ENCODE results near the gene SUGP2.

SUGP2 gene

GRCh38 chr19:19059018-19059836 is 25.9 kb upstream of the SUGP2 start:
- DNase-seq (ENCODE audit: low read depth): no peak

GRCh38 chr19:19057720-19058119 is 24.4 kb upstream of the SUGP2 start:
- DNase-seq (ENCODE audit: low read depth): no peak

GRCh38 chr19:19057317-19057716 is 24.0 kb upstream of the SUGP2 start:
- no peak for DNase-seq (ENCODE audit: low read depth)

GRCh38 chr19:19056636-19057275 is 23.4 kb upstream of the SUGP2 start:
- DNase-seq (ENCODE audit: low read depth): no peak

- no peak for DNase-seq (ENCODE audit: low read depth)
Observed at GRCh38 chr19:19055701-19056100, 22.4 kb upstream of the SUGP2 start.

GRCh38 chr19:19054939-19055440 is 21.7 kb upstream of the SUGP2 start:
- DNase-seq (ENCODE audit: low read depth): no peak

GRCh38 chr19:19054315-19054938 is 21.1 kb upstream of the SUGP2 start:
- no peak for DNase-seq (ENCODE audit: low read depth)

- no peak for DNase-seq (ENCODE audit: low read depth)
Observed at GRCh38 chr19:19053508-19054314, 20.4 kb upstream of the SUGP2 start.

GRCh38 chr19:19052921-19053320 is 19.6 kb upstream of the SUGP2 start:
- DNase-seq (ENCODE audit: low read depth): no peak

- DNase-seq (ENCODE audit: low read depth): no peak
Observed at GRCh38 chr19:19051478-19052213, 18.3 kb upstream of the SUGP2 start.

GRCh38 chr19:19050731-19051130 is 17.4 kb upstream of the SUGP2 start:
- DNase-seq (ENCODE audit: low read depth): no peak

GRCh38 chr19:19050104-19050503 is 16.8 kb upstream of the SUGP2 start:
- DNase-seq (ENCODE audit: low read depth): no peak

GRCh38 chr19:19049406-19049805 is 16.1 kb upstream of the SUGP2 start:
- DNase-seq (ENCODE audit: low read depth): no peak

GRCh38 chr19:19043881-19044280 is 10.6 kb upstream of the SUGP2 start:
- DNase-seq (ENCODE audit: low read depth): no peak

- DNase-seq (ENCODE audit: low read depth): no peak
Observed at GRCh38 chr19:19043481-19043880, 10.2 kb upstream of the SUGP2 start.

- DNase-seq (ENCODE audit: low read depth): no peak
Observed at GRCh38 chr19:19042732-19043280, 9.5 kb upstream of the SUGP2 start.

GRCh38 chr19:19040417-19040816 is 7.1 kb upstream of the SUGP2 start:
- DNase-seq (ENCODE audit: low read depth): no peak

- DNase-seq (ENCODE audit: low read depth): no peak
Observed at GRCh38 chr19:19039901-19040300, 6.6 kb upstream of the SUGP2 start.

- peak; percentile 45 for DNase-seq (ENCODE audit: low read depth)
Observed at GRCh38 chr19:19034204-19034624, 897 bp upstream of the SUGP2 start.

- DNase-seq (ENCODE audit: low read depth): no peak
Observed at GRCh38 chr19:19033176-19033425, 216 bp downstream of the SUGP2 start.

- peak; percentile 80 for DNase-seq (ENCODE audit: low read depth)
Observed at GRCh38 chr19:19032420-19033175, 719 bp downstream of the SUGP2 start.
